ENCODE results near the gene TTLL10.

Gene TTLL10

GRCh38 chr1:1161078-1161682 lies 12.5 kb upstream of the TTLL10 start:
- no peak for DNase-seq

- no peak for DNase-seq
Measured at GRCh38 chr1:1161683-1162079, 12.0 kb upstream of the TTLL10 start.

GRCh38 chr1:1162597-1163537 lies 10.8 kb upstream of the TTLL10 start:
- no peak for DNase-seq

- DNase-seq: no peak
Measured at GRCh38 chr1:1163538-1164070, 10.1 kb upstream of the TTLL10 start.

- DNase-seq: no peak
Measured at GRCh38 chr1:1164361-1164700, 9.3 kb upstream of the TTLL10 start.

- no peak for DNase-seq
Measured at GRCh38 chr1:1164701-1165451, 8.8 kb upstream of the TTLL10 start.

GRCh38 chr1:1165485-1165884 lies 8.2 kb upstream of the TTLL10 start:
- no peak for DNase-seq

- DNase-seq: no peak
Measured at GRCh38 chr1:1165900-1166421, 7.7 kb upstream of the TTLL10 start.

- DNase-seq: no peak
Measured at GRCh38 chr1:1166642-1167397, 6.9 kb upstream of the TTLL10 start.

- no peak for DNase-seq
Measured at GRCh38 chr1:1167398-1167821, 6.3 kb upstream of the TTLL10 start.

GRCh38 chr1:1167841-1168450 lies 5.7 kb upstream of the TTLL10 start:
- no peak for DNase-seq

GRCh38 chr1:1168451-1169411 lies 4.9 kb upstream of the TTLL10 start:
- DNase-seq: no peak

GRCh38 chr1:1169429-1170214 lies 4.1 kb upstream of the TTLL10 start:
- DNase-seq: no peak

- no peak for DNase-seq
Measured at GRCh38 chr1:1170215-1171091, 3.2 kb upstream of the TTLL10 start.

GRCh38 chr1:1171161-1171545 lies 2.5 kb upstream of the TTLL10 start:
- DNase-seq: no peak

GRCh38 chr1:1171546-1172340 lies 1.9 kb upstream of the TTLL10 start:
- DNase-seq: peak; percentile 24

GRCh38 chr1:1173061-1173792 lies 453 bp upstream of the TTLL10 start:
- DNase-seq: no peak
